ENCODE measurements around the gene OOSP4B. TPM values are rescaled to one million over a fixed set of nuclear protein-coding genes. Genes with fewer than 3 reads are reported as not detected.

OOSP4B gene
- total RNA-seq, 2 experiments from 2014 or later, result not detected

DNA sequence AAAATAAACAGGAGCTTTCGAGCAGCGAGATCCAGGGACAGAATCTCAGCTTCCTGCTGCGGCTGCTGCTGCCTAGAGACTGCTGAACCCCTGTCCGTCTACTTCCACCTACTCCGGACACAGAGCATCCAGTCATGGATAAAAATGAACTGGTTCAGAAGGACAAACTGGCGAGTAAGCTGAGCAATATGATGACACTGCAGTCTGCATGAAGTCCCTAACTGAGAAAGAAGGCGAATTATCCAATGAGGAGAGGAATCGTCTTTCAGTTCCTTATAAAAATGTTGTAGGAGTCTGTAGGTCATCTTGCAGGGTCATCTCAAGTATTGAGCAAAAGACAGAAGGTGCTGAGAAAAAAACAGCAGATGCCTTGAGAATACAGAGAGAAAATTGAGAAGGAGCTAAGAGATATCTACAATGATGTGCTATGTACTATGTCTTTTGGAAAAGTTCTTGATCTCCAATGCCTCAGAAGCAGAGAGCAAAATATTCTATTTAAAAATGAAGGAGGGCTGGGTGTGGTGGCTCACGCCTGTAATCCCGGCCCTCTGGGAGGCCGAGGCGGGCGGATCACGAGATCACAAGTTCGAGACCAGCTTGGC is 60.3 kb downstream of the OOSP4B start:
- Histone ChIP-seq H2AFZ (ENCODE audit: low read length) (no peak overlapping the region), H3K79me2 (ENCODE audit: insufficient read depth, low read depth, low read length) (no peaks in the 10 kb centered on the region), H3K4me2 (ENCODE audit: low read length) (no peak overlapping the region), H3K36me3 (ENCODE audit: insufficient read depth, low read length) (no peaks in the 10 kb centered on the region), H3K4me3 (ENCODE audit: low read depth, low read length, poor library complexity, severe bottlenecking) (no peak overlapping the region), H3K27ac (ENCODE audit: low read depth, low read length, poor library complexity, severe bottlenecking) (no peak overlapping the region), H4K20me1 (ENCODE audit: insufficient read depth, low read length) (no peaks in the 10 kb centered on the region), H3K9me2 (ENCODE audit: insufficient read depth, low read length) (no peaks in the 10 kb centered on the region), H3K4me1 (ENCODE audit: insufficient read depth, low read length, poor library complexity, severe bottlenecking) (no peaks in the 10 kb centered on the region), H3K9me3 (ENCODE audit: low read length) (no peaks in the 10 kb centered on the region)
- BruUV-seq (replicated peaks), result no TSS peak
- intact Hi-C loops (cut with micrococcal nuclease; ENCODE audit: unreplicated experiment), result no loop called here
- POLR2A ChIA-PET, result interaction anchor here (0.7 kb wide), 1 partner anchor 9 kb away, joined by 4 read pairs; no protein-coding TSS in a partner anchor
- CTCF ChIA-PET (ENCODE audit: unreplicated experiment), result no interaction called here
- TF ChIP-seq, protein P1, sequence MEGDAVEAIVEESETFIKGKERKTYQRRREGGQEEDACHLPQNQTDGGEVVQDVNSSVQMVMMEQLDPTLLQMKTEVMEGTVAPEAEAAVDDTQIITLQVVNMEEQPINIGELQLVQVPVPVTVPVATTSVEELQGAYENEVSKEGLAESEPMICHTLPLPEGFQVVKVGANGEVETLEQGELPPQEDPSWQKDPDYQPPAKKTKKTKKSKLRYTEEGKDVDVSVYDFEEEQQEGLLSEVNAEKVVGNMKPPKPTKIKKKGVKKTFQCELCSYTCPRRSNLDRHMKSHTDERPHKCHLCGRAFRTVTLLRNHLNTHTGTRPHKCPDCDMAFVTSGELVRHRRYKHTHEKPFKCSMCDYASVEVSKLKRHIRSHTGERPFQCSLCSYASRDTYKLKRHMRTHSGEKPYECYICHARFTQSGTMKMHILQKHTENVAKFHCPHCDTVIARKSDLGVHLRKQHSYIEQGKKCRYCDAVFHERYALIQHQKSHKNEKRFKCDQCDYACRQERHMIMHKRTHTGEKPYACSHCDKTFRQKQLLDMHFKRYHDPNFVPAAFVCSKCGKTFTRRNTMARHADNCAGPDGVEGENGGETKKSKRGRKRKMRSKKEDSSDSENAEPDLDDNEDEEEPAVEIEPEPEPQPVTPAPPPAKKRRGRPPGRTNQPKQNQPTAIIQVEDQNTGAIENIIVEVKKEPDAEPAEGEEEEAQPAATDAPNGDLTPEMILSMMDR (conservative IDR thresholded peaks at IDR 0.05; ENCODE audit: low read length), result no peak
- no peak for TF ChIP-seq EZH2phosphoT487 (IDR thresholded peaks at IDR 0.05; ENCODE audit: borderline replicate concordance, low read depth, low read length)
- DNase-seq (ENCODE audit: low spot score), result no peak

- Histone ChIP-seq H3K9me2 (ENCODE audit: insufficient read depth, low read length) (no peaks in the 10 kb centered on the region), H2AFZ (ENCODE audit: low read length) (no peak overlapping the region), H3K4me2 (ENCODE audit: low read length) (no peak overlapping the region), H3K4me1 (ENCODE audit: insufficient read depth, low read length, poor library complexity, severe bottlenecking) (no peaks in the 10 kb centered on the region), H3K79me2 (ENCODE audit: insufficient read depth, low read depth, low read length) (no peaks in the 10 kb centered on the region), H3K9me3 (ENCODE audit: low read length) (no peaks in the 10 kb centered on the region), H3K36me3 (ENCODE audit: insufficient read depth, low read length) (no peaks in the 10 kb centered on the region), H3K27ac (ENCODE audit: low read depth, low read length, poor library complexity, severe bottlenecking) (no peak overlapping the region), H4K20me1 (ENCODE audit: insufficient read depth, low read length) (no peaks in the 10 kb centered on the region), H3K4me3 (ENCODE audit: low read depth, low read length, poor library complexity, severe bottlenecking) (no peak overlapping the region)
- BruUV-seq (replicated peaks), result no TSS peak
- TF ChIP-seq, protein P1 (conservative IDR thresholded peaks at IDR 0.05; ENCODE audit: low read length), result no peak
- TF ChIP-seq EZH2phosphoT487 (IDR thresholded peaks at IDR 0.05; ENCODE audit: borderline replicate concordance, low read depth, low read length), result no peak
- DNase-seq (ENCODE audit: low spot score), result no peak
- ChIA-PET CTCF (ENCODE audit: unreplicated experiment) (no interaction called here), POLR2A (interaction anchor here (0.7 kb wide), 1 partner anchor 9 kb away, joined by 4 read pairs; no protein-coding TSS in a partner anchor)
- intact Hi-C loops (cut with micrococcal nuclease; ENCODE audit: unreplicated experiment), result no loop called here
These were observed 61.0 kb downstream of the OOSP4B start for GRCh38 chr11:60077981-60078380.

- TF ChIP-seq, protein P1 (conservative IDR thresholded peaks at IDR 0.05; ENCODE audit: low read length), result no peak
- ChIA-PET POLR2A (no interaction called here), CTCF (ENCODE audit: unreplicated experiment) (no interaction called here)
- no peak overlapping the region for H3K27ac ChIP-seq (ENCODE audit: low read depth, low read length, poor library complexity, severe bottlenecking)
- H3K36me3 ChIP-seq (ENCODE audit: insufficient read depth, low read length), result no peaks in the 10 kb centered on the region
- intact Hi-C loops (cut with micrococcal nuclease; ENCODE audit: unreplicated experiment), result no loop called here
- H4K20me1 ChIP-seq (ENCODE audit: insufficient read depth, low read length), result no peaks in the 10 kb centered on the region
- H3K9me2 ChIP-seq (ENCODE audit: insufficient read depth, low read length), result no peaks in the 10 kb centered on the region
- H3K4me1 ChIP-seq (ENCODE audit: insufficient read depth, low read length, poor library complexity, severe bottlenecking), result no peaks in the 10 kb centered on the region
- no TSS peak for BruUV-seq (replicated peaks)
- H3K9me3 ChIP-seq (ENCODE audit: low read length), result no peaks in the 10 kb centered on the region
- no peak for DNase-seq (ENCODE audit: low spot score)
- no peak overlapping the region for H2AFZ ChIP-seq (ENCODE audit: low read length)
- H3K4me2 ChIP-seq (ENCODE audit: low read length), result no peak overlapping the region
- H3K4me3 ChIP-seq (ENCODE audit: low read depth, low read length, poor library complexity, severe bottlenecking), result no peak overlapping the region
- H3K79me2 ChIP-seq (ENCODE audit: insufficient read depth, low read depth, low read length), result no peaks in the 10 kb centered on the region
These were observed 61.8 kb downstream of the OOSP4B start for GRCh38 chr11:60078745-60079144.

Data from OCI-LY7 (cell line).